Nephron progenitor cell (in vitro differentiated cells): Measurements from ENCODE around the gene RNMT.
A peak's percentile ranks its signal among the peaks of the same experiment; 100 is the strongest.

Source experiments
- DNase-seq: peaks from one replicate; pipeline ENCODE4 v3.0.0; 2021
- H3K27ac Mint-ChIP-seq: 2 replicates; pipeline ENCODE4 v1.8.0; 2021; ENCODE audit warnings: mild to moderate bottlenecking, moderate library complexity, mixed read lengths
- H3K27me3 Mint-ChIP-seq: 2 replicates; pipeline ENCODE4 v1.8.0; 2021; ENCODE audit warnings: mild to moderate bottlenecking, low read depth, mixed read lengths; ENCODE audit not compliant: poor library complexity
- H3K36me3 Mint-ChIP-seq: 2 replicates; pipeline ENCODE4 v1.8.0; 2021; ENCODE audit warnings: low read depth, mixed read lengths
- H3K4me1 Mint-ChIP-seq: 2 replicates; pipeline ENCODE4 v1.8.0; 2021; ENCODE audit warnings: mixed read lengths
- H3K4me3 Mint-ChIP-seq: 2 replicates; pipeline ENCODE4 v1.8.0; 2021; ENCODE audit warnings: mild to moderate bottlenecking, moderate library complexity, mixed read lengths
- H3K9me3 Mint-ChIP-seq: 2 replicates; pipeline ENCODE4 v1.8.0; 2021; ENCODE audit warnings: mild to moderate bottlenecking, moderate library complexity, mixed read lengths
- TF ChIP-seq, protein P1 (sequence below): fragments of 200-600 bp; sonication (generic); IDR thresholded peaks from 2 replicates; pipeline ENCODE4 v1.5.0; 2021; ENCODE audit warnings: antibody characterized with exemption

RNMT gene

DNA sequence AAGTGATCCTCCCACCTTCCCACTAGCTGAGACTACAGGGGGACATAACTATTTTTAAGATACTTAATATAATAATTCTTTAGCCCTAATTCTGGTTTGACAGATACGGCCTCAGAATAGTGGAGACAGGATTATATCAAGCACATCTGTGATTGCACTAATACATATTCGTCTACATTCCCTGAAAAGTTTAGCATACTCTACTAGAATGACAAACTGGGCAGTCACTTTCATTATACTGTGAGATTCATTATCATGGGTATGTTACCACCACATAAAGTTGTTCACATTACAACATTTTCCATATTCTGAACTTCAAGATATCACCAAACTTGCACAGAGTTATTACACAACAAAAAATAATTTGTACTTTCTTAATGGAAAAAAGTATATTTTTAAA is 11.1 kb upstream of the RNMT start:
- H3K27me3 Mint-ChIP-seq = no peaks in the 10 kb centered on the region
- no peak overlapping the region for H3K27ac Mint-ChIP-seq
- TF ChIP-seq, protein P1, sequence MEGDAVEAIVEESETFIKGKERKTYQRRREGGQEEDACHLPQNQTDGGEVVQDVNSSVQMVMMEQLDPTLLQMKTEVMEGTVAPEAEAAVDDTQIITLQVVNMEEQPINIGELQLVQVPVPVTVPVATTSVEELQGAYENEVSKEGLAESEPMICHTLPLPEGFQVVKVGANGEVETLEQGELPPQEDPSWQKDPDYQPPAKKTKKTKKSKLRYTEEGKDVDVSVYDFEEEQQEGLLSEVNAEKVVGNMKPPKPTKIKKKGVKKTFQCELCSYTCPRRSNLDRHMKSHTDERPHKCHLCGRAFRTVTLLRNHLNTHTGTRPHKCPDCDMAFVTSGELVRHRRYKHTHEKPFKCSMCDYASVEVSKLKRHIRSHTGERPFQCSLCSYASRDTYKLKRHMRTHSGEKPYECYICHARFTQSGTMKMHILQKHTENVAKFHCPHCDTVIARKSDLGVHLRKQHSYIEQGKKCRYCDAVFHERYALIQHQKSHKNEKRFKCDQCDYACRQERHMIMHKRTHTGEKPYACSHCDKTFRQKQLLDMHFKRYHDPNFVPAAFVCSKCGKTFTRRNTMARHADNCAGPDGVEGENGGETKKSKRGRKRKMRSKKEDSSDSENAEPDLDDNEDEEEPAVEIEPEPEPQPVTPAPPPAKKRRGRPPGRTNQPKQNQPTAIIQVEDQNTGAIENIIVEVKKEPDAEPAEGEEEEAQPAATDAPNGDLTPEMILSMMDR = no peak
- DNase-seq = no peak
- peaks cover 30% of the 10 kb centered on the region for H3K9me3 Mint-ChIP-seq
- no peaks in the 10 kb centered on the region for H3K4me1 Mint-ChIP-seq
- no peak overlapping the region for H3K4me3 Mint-ChIP-seq
- H3K36me3 Mint-ChIP-seq = peaks cover 50% of the 10 kb centered on the region

DNA sequence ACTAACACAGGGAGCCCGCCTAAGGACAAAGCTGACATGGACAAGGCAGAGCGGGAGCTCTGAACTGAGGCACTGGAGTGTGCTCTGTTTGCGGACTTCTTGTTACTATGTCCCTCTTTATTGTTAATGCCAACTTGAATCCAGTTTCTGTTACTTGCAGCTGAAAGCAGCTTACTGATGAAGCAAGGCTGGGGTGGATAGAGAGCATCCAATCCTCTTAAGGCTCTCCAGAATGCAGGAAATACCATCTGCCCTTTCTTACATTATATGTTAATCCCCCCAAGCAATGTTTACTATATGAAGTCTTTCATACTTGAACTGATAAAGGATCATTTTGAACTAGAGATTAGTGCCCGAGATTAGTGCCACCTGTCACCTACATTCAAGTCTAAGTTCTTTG is 9.6 kb upstream of the RNMT start:
- H3K4me1 Mint-ChIP-seq = no peaks in the 10 kb centered on the region
- no peaks in the 10 kb centered on the region for H3K27me3 Mint-ChIP-seq
- H3K27ac Mint-ChIP-seq = no peak overlapping the region
- H3K4me3 Mint-ChIP-seq = no peak overlapping the region
- H3K36me3 Mint-ChIP-seq = peaks cover 49% of the 10 kb centered on the region
- TF ChIP-seq, protein P1 = no peak
- H3K9me3 Mint-ChIP-seq = peaks cover 16% of the 10 kb centered on the region
- no peak for DNase-seq

DNA sequence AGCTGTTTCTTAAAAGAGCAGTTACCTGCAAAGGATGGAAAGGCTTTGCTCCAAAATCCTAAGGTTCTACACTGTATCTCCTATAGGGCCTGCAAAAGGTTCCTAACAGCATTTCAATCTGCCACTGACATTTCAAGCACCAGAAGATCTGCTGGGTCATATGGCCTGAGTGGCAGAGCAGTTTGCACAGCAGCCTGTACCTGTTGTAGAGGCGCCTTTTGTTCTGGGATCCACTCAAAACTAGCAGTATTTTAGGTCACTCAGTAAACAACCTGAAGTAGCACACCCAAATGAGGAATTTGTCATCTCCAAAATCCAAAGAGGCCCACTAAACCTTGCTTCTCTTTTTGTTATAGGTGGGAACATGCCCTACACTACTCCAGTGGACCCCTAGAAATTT is 6.3 kb upstream of the RNMT start:
- DNase-seq = no peak
- H3K9me3 Mint-ChIP-seq = peaks cover 16% of the 10 kb centered on the region
- H3K4me1 Mint-ChIP-seq = peaks cover 12% of the 10 kb centered on the region
- H3K4me3 Mint-ChIP-seq = no peak overlapping the region
- H3K27me3 Mint-ChIP-seq = no peaks in the 10 kb centered on the region
- TF ChIP-seq, protein P1 = no peak
- H3K36me3 Mint-ChIP-seq = peaks cover 49% of the 10 kb centered on the region
- no peak overlapping the region for H3K27ac Mint-ChIP-seq

DNA sequence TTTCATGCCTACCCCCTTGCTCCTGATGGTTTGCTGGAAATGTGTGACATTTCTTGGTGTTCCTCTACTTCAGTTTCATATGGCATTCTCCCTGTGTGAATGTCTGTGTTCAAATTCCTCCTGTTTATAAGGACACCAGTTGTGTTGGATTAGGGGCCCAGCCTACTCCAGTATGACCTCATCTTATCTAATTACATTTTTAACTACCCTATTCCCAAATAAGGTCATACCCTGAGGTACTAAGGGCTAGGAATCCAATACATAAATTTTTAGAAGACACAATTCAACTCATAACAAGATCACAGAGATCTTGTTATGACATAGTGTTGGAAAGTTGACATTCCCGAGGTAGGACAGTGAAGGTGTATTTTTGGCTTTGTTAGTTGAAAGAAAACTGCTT is 5.6 kb upstream of the RNMT start:
- no peak overlapping the region for H3K27ac Mint-ChIP-seq
- H3K9me3 Mint-ChIP-seq = peaks cover 16% of the 10 kb centered on the region
- H3K27me3 Mint-ChIP-seq = no peaks in the 10 kb centered on the region
- peaks cover 49% of the 10 kb centered on the region for H3K36me3 Mint-ChIP-seq
- TF ChIP-seq, protein P1 = no peak
- peaks cover 19% of the 10 kb centered on the region for H3K4me1 Mint-ChIP-seq
- no peak overlapping the region for H3K4me3 Mint-ChIP-seq
- no peak for DNase-seq

DNA sequence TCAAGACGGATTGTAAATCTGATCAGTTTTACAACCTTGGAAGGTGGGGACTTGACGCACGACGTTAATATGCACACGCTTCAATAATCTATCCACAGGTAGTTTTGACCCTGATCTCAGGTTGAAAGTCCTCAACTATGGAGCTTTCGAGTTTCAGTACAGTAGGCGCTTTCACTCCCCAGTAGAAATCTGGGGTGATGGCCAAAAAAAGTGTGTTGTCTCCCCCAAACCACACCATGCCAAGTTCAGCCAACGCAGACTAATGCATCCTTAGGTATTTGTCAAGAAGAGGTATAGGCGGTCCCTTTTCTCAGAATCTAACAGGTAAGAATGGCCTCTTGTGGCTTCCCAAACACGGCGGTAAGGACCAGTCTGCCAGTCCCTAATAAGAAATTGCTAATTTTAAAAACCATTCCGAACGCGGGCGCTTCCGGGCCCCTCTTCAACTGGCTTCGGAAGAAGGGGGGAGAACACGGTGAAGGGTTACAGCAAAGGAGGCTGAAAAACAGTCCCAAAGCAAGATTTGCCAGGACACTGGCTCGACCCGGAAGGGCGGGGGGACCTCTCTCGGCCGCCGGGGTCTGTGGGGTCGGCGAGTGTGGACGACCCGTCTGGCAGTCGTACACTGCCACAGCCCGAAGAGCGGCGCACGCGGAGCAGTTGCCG is 774 bp upstream of the RNMT start:
- TF ChIP-seq, protein P1 = no peak
- H3K9me3 Mint-ChIP-seq = peaks cover 7% of the 10 kb centered on the region
- no peaks in the 10 kb centered on the region for H3K27me3 Mint-ChIP-seq
- peaks cover 35% of the 10 kb centered on the region for H3K36me3 Mint-ChIP-seq
- H3K4me1 Mint-ChIP-seq = peaks cover 39% of the 10 kb centered on the region
- no peak for DNase-seq
- H3K27ac Mint-ChIP-seq = peak overlapping the region; percentile 35
- H3K4me3 Mint-ChIP-seq = peak overlapping the region; percentile 94

DNA sequence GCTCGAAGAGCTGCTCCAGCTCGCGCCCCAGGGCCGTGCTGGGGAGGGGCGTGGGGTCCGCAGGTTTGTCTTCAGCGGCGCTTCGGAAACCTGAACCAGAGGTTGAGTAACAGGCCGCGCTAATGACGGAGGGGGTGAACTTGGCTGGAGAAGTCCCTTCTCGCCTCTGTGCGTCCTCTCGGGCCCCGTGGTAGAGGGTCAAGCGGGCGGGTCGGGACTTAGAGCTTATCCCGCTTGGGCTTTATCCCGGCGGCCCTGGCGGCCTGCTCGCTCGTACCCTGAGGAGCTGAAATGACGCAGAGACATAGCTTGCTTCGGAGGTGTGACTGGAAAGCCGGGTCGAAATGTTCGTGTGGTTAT is 479 bp downstream of the RNMT start:
- H3K36me3 Mint-ChIP-seq = peaks cover 35% of the 10 kb centered on the region

More for the DNA sequence above, 479 bp downstream of the RNMT start:
- H3K27ac Mint-ChIP-seq = peak overlapping the region; percentile 100
- TF ChIP-seq, protein P1 = no peak
- peak; percentile 68 for DNase-seq
- H3K4me3 Mint-ChIP-seq = peak overlapping the region; percentile 94
- H3K27me3 Mint-ChIP-seq = no peaks in the 10 kb centered on the region
- peaks cover 7% of the 10 kb centered on the region for H3K9me3 Mint-ChIP-seq
- H3K4me1 Mint-ChIP-seq = peaks cover 39% of the 10 kb centered on the region
